Kidney (tissue), 14 donors: ENCODE results near the gene IGSF8. TPM values are rescaled to one million over a fixed set of nuclear protein-coding genes. Genes with fewer than 3 reads are reported as not detected.

Source experiments
- DNase-seq, 5 donors: peaks; one replicate each; pipeline ENCODE4 v3.0.0-alpha.2; 2013 to 2020
- FAIRE-seq: peaks from 2 replicates; lab custom pipeline; 2012; peaks lifted over from hg19 to GRCh38; lab: Jason Lieb, UNC
- H3K27ac ChIP-seq, 2 donors: one replicate each; pipeline ENCODE4 v1.7.0; 2013; ENCODE audit warnings: low read depth in 2 of 2, low read length in 2 of 2, inconsistent platforms in 1 of 2
- H3K27me3 ChIP-seq: one replicate; pipeline ENCODE4 v1.7.1; 2013; ENCODE audit warnings: low read length, inconsistent platforms; ENCODE audit not compliant: control insufficient read depth, insufficient read depth
- H3K36me3 ChIP-seq, 3 donors: one replicate each; pipeline versions ENCODE4 v1.7.0 to v1.7.1; 2013; ENCODE audit warnings: low read length in 3 of 3, control low read depth in 1 of 3, inconsistent platforms in 1 of 3; ENCODE audit not compliant: insufficient read depth in 3 of 3, control insufficient read depth in 2 of 3
- H3K4me1 ChIP-seq, 3 donors: one replicate each; pipeline versions ENCODE4 v1.7.0 to v1.7.1; 2013; ENCODE audit warnings: low read length in 3 of 3, inconsistent platforms in 1 of 3, low read depth in 1 of 3; ENCODE audit not compliant: control insufficient read depth in 2 of 3, insufficient read depth in 2 of 3
- H3K4me3 ChIP-seq, 3 donors: one replicate each; pipeline versions ENCODE4 v1.7.0 to v1.8.1; 2013; ENCODE audit warnings: low read length in 3 of 3, control low read depth in 1 of 3, inconsistent platforms in 1 of 3
- H3K9ac ChIP-seq, 3 donors: one replicate each; pipeline versions ENCODE4 v1.7.0 to v1.7.1; 2013; ENCODE audit warnings: low read length in 3 of 3, control low read depth in 1 of 3, inconsistent platforms in 1 of 3
- H3K9me3 ChIP-seq, 3 donors: one replicate each; pipeline versions ENCODE4 v1.7.0 to v1.7.1; 2013; ENCODE audit warnings: low read length in 3 of 3, control low read depth in 1 of 3, inconsistent platforms in 1 of 3; ENCODE audit not compliant: control insufficient read depth in 2 of 3, insufficient read depth in 1 of 3
- CTCF ChIP-seq: IDR thresholded peaks from 3 replicates; pipeline ENCODE4 v1.5.1; 2012; ENCODE audit warnings: mild to moderate bottlenecking, moderate library complexity, borderline replicate concordance; ENCODE audit not compliant: insufficient read depth; ENCODE audit errors: extremely low read depth
- intact Hi-C: fragments of 100-400 bp; cut with DNase I; formaldehyde crosslinking; loops from one replicate; pipeline ENCODE4 v1.11.1; 2022
- polyA plus RNA-seq: library from polyadenylated mRNA; stranded (reverse); fragments of 350-450 nt; fragmentation: Illumina TruSeq; extraction: RNeasy Lipid Tissue Mini Kit (QIAGEN cat#74804); gene quantifications from one replicate; pipeline ENCODE4 v1.2.3, GENCODE V29; 2014; ENCODE audit warnings: low read depth, low replicate concordance; ENCODE audit not compliant: insufficient read depth
- total RNA-seq: library from RNA; stranded (reverse); fragmentation: NEBNext Ultra II Directional; extraction: Animal tissue kit (Norgen Biotek cat#: 25700); gene quantifications from one replicate; pipeline ENCODE4 v1.2.1, GENCODE V29; 2021
- donor health status: control.
- donor health status: control.
- donor health status: control.
- donor health status: control.
- donor health status: control.
- donor health status: DM: yes; HTN: yes; CAD: no.
- donor health status: Normal renal cell carcinoma (clear cell type).

The IGSF8 gene
- total and polyA plus RNA-seq, 2 donors from 2014 or later = 40.9 to 47.0 TPM

DNA sequence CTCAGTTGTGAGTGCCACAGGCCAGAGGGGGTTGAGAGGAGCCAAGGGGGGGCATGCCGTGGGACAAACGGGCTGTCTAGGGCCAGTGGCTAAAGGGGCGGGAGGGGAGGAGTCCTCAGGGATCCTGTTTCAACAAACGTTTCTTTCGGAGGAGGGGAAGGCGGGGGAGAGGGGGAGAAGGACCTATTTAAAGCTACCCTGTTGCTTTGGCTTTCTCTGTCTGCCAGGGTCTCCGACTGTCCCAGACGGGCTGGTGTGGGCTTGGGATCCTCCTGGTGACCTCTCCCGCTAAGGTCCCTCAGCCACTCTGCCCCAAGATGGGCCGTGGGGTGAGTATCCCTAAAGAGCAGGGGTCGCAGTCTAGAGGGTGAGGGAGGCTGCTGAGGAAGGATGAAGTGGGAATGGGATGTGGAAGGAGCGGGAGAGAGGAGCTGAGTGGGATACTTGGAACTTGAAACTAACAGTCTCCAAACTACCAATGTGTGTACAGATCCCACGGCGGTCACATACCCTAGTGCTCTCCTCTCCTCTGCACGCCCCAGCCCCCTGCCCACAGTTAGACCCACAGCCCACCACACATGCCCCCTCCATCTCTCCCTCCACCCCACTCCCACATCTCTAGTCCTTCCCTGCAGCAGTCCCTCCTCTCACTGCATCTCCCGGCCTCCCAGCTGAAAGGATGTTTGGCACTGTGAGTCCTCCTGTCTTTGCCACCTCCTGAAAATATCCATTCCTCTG lies 17.3 kb upstream of the IGSF8 start, which contains the start of gene ATP1A2:
TSS of gene ATP1A2 (plus strand) at position 215 of the 738 bp plus-strand sequence. CDS start at position 318, 103 bp downstream.
- H3K4me1 ChIP-seq = no peaks in the 10 kb centered on the region
- no peaks in the 10 kb centered on the region for H3K9me3 ChIP-seq
- no peak within 1 kb of the TSS for H3K9ac ChIP-seq
- DNase-seq (peak in 4 of 5 donors; percentile 60 to 78 (median 70)), FAIRE-seq (no peak)
- no peak for TF ChIP-seq CTCF
- H3K4me3 ChIP-seq = peak within 1 kb of the TSS in 1 of 3 donors; percentile 29
- intact Hi-C loops = no loop called here
- no peaks in the 10 kb centered on the region for H3K36me3 ChIP-seq
- no peaks in the 10 kb centered on the region for H3K27me3 ChIP-seq
- peak within 1 kb of the TSS in 1 of 2 donors; percentile 51 for H3K27ac ChIP-seq

- H3K27me3 ChIP-seq = no peaks in the 10 kb centered on the region
- H3K36me3 ChIP-seq = no peaks in the 10 kb centered on the region
- TF ChIP-seq CTCF = no peak
- no peak for DNase-seq
- intact Hi-C loops = no loop called here
- H3K9me3 ChIP-seq = no peaks in the 10 kb centered on the region
- H3K27ac ChIP-seq = no peak overlapping the region
- no peak overlapping the region for H3K4me3 ChIP-seq
- H3K4me1 ChIP-seq = no peaks in the 10 kb centered on the region
- H3K9ac ChIP-seq = no peak overlapping the region
- no peak for FAIRE-seq
These were observed 15.7 kb upstream of the IGSF8 start for GRCh38 chr1:160114085-160114484.

GRCh38 chr1:160113407-160113806 lies 15.0 kb upstream of the IGSF8 start:
- Histone ChIP-seq H3K4me3 (no peak overlapping the region), H3K9me3 (no peaks in the 10 kb centered on the region), H3K9ac (no peak overlapping the region), H3K27me3 (no peaks in the 10 kb centered on the region), H3K27ac (no peak overlapping the region), H3K36me3 (no peaks in the 10 kb centered on the region), H3K4me1 (no peaks in the 10 kb centered on the region)
- DNase-seq (no peak), FAIRE-seq (no peak)
- intact Hi-C loops = no loop called here
- no peak for TF ChIP-seq CTCF
